ENCODE measurements around the gene C19orf18.

Gene C19orf18

DNA sequence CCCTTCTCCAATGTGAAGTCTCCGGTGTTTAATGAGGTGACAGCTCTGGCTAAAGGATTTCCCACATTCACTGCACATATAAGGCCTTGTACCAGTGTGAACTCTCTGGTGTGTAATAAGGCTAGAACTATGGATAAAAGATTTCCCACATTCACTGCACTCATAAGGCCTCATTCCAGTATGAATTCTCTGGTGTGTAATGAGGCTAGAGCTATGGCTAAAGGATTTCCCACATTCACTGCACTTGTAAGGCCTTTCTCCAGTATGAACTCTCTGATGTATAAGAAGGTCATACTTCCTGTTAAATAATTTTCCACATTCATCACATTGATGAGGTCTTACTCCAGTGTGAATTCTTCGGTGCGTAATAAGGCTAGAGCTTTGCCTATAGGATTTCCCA, 32.7 kb downstream of the C19orf18 start:
- Histone ChIP-seq H3K14ac (ENCODE audit: low read length) (no peak overlapping the region), H3K36me3 (replicated peaks in 1 of 2; ENCODE audit: control insufficient read depth in 2 of 2, insufficient read depth in 2 of 2, low read length in 2 of 2) (peaks cover 37 to 77% of the 10 kb centered on the region in 2 donors), H4K91ac (ENCODE audit: low read depth, low read length, poor library complexity) (no peak overlapping the region), H3K4me3 (ENCODE audit: low read length in 2 of 2) (no peak overlapping the region), H3K23ac (ENCODE audit: low read depth, low read length, poor library complexity) (no peak overlapping the region), H2AK5ac (ENCODE audit: low read depth, low read length) (no peak overlapping the region), H3K18ac (ENCODE audit: low read length) (no peak overlapping the region), H3K9me3 (replicated peaks in 1 of 2; ENCODE audit: control insufficient read depth in 2 of 2, insufficient read depth in 1 of 2, low read depth in 1 of 2, low read length in 2 of 2) (peaks cover 25 to 85% of the 10 kb centered on the region in 2 donors), H2BK5ac (ENCODE audit: low read length) (no peak overlapping the region), H3K4ac (ENCODE audit: low read length) (no peak overlapping the region), H2BK15ac (ENCODE audit: low read length) (no peak overlapping the region), H2AFZ (ENCODE audit: low read length) (no peak overlapping the region), H3K4me1 (ENCODE audit: control insufficient read depth in 2 of 2, insufficient read depth in 1 of 2, low read depth in 1 of 2, low read length in 2 of 2) (peaks cover 3 to 4% of the 10 kb centered on the region in 2 donors), H3K4me2 (ENCODE audit: insufficient read depth, low read length, poor library complexity, severe bottlenecking) (no peak overlapping the region), H2BK12ac (ENCODE audit: low read length) (no peak overlapping the region), H3K27ac (replicated peaks; ENCODE audit: low read length) (no peak overlapping the region), H3K9ac (ENCODE audit: low read depth, low read length, poor library complexity) (no peak overlapping the region), H3K27me3 (ENCODE audit: control insufficient read depth in 3 of 3, insufficient read depth in 3 of 3, low read depth in 1 of 3, low read length in 3 of 3) (no peaks in the 10 kb centered on the region), H2BK120ac (ENCODE audit: low read depth, low read length) (no peak overlapping the region), H3K79me1 (ENCODE audit: low read depth, low read length) (peaks cover 7% of the 10 kb centered on the region), H4K8ac (ENCODE audit: low read depth, low read length) (no peak overlapping the region)
- WGBS, 2 donors (ENCODE audit: extremely low coverage in 2 of 2, insufficient read length in 2 of 2, insufficient replicate concordance in 1 of 2), result no CpG with 5 or more reads among the region's 3 CpGs
- DNase-seq (ENCODE audit: low spot score), result no peak

DNA sequence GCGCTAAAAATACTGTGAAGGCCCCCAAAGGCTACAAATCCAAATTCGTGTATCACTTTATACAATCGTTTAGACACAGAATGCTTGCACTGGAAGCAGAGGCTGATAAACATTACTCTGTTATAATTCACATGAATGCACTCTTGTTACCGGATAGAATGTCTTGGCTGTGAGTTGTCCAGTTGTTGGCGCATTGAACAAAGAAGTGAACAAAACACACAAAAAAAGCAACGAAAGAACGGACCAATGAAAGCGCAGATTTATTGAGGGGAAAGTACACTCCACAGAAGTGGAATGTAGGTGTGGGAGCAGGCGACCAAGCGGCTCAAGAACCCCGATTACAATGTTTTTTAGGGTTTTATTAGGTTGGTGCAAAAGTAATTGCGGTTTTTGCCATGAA, 38.6 kb downstream of the C19orf18 start:
- no peak overlapping the region for H2AK5ac ChIP-seq (ENCODE audit: low read depth, low read length)
- no peak overlapping the region for H3K18ac ChIP-seq (ENCODE audit: low read length)
- H2BK15ac ChIP-seq (ENCODE audit: low read length), result no peak overlapping the region
- no peak for DNase-seq (ENCODE audit: low spot score)
- H3K4me3 ChIP-seq (ENCODE audit: low read length in 2 of 2), result no peak overlapping the region
- H4K8ac ChIP-seq (ENCODE audit: low read depth, low read length), result no peak overlapping the region
- H2BK5ac ChIP-seq (ENCODE audit: low read length), result no peak overlapping the region
- peak overlapping the region; percentile 90 for H2AFZ ChIP-seq (ENCODE audit: low read length)
- H3K27ac ChIP-seq (replicated peaks; ENCODE audit: low read length), result no peak overlapping the region
- H3K4me2 ChIP-seq (ENCODE audit: insufficient read depth, low read length, poor library complexity, severe bottlenecking), result no peak overlapping the region
- peaks cover 0 to 2% of the 10 kb centered on the region in 2 donors for H3K4me1 ChIP-seq (ENCODE audit: control insufficient read depth in 2 of 2, insufficient read depth in 1 of 2, low read depth in 1 of 2, low read length in 2 of 2)
- no peaks in the 10 kb centered on the region for H3K27me3 ChIP-seq (ENCODE audit: control insufficient read depth in 3 of 3, insufficient read depth in 3 of 3, low read depth in 1 of 3, low read length in 3 of 3)
- WGBS, 2 donors (ENCODE audit: extremely low coverage in 2 of 2, insufficient read length in 2 of 2, insufficient replicate concordance in 1 of 2), result no CpG with 5 or more reads among the region's 12 CpGs
- H3K36me3 ChIP-seq (replicated peaks in 1 of 2; ENCODE audit: control insufficient read depth in 2 of 2, insufficient read depth in 2 of 2, low read length in 2 of 2), result peaks cover 29 to 63% of the 10 kb centered on the region in 2 donors
- no peak overlapping the region for H3K9ac ChIP-seq (ENCODE audit: low read depth, low read length, poor library complexity)
- H4K91ac ChIP-seq (ENCODE audit: low read depth, low read length, poor library complexity), result no peak overlapping the region
- no peak overlapping the region for H3K23ac ChIP-seq (ENCODE audit: low read depth, low read length, poor library complexity)
- H2BK12ac ChIP-seq (ENCODE audit: low read length), result no peak overlapping the region
- H2BK120ac ChIP-seq (ENCODE audit: low read depth, low read length), result no peak overlapping the region
- H3K9me3 ChIP-seq (replicated peaks in 1 of 2; ENCODE audit: control insufficient read depth in 2 of 2, insufficient read depth in 1 of 2, low read depth in 1 of 2, low read length in 2 of 2), result peaks cover 28 to 79% of the 10 kb centered on the region in 2 donors
- H3K4ac ChIP-seq (ENCODE audit: low read length), result no peak overlapping the region
- no peak overlapping the region for H3K14ac ChIP-seq (ENCODE audit: low read length)
- H3K79me1 ChIP-seq (ENCODE audit: low read depth, low read length), result peaks cover 4% of the 10 kb centered on the region

DNA sequence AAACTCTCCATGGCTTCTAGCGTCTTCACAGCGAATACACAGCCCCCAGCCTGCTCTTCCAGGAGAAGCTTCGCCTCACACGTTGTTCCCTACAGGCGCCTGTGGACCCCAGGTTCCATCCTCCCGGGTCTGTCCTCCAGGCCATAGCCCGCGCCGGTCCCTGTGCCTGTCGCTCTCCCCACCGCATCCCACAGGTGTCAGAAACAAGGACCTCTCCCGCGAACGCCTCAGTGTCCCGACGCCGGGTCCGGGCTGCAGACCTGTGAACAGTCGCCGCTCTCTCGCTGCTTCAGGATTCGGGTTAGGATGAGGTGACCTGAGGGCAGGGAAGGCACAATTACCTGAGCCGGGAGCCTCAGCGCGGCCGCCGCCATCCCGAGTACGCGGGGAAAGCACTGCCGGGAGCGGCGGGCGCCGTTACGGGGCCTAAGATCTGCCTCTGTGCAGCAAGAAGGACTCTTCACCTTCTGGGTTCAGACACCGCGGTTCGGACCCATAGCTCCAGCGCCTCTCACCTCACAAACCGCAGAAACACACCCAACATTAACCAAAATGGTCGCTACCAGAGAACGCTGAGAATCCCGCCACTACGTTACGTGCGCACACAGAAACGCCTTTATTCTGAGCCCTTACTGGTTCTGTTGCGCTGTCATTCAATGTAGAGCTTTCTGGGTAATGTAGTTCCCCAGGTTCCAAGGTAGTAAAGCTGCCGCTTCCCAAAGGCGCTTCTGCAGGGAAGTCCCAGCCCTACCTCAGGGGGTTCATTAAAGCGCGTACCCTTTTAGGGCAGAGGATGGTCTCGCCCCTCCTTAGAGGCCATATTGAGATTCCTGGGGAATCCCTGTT, 39.3 kb downstream of the C19orf18 start, which contains the start of gene ZNF418:
Gene ZNF418, minus strand, starts transcription at position 583 of the 846 bp plus-strand sequence. CDS start 1,580 bp downstream, outside the sequence.
- H3K23ac ChIP-seq (ENCODE audit: low read depth, low read length, poor library complexity), result peak within 1 kb of the TSS; percentile 90
- H3K4me3 ChIP-seq (ENCODE audit: low read length in 2 of 2), result peak within 1 kb of the TSS; percentile 80 to 87
- peak within 1 kb of the TSS; percentile 97 for H3K9ac ChIP-seq (ENCODE audit: low read depth, low read length, poor library complexity)
- peaks cover 4% of the 10 kb centered on the region for H3K79me1 ChIP-seq (ENCODE audit: low read depth, low read length)
- H3K36me3 ChIP-seq (replicated peaks in 1 of 2; ENCODE audit: control insufficient read depth in 2 of 2, insufficient read depth in 2 of 2, low read length in 2 of 2), result peaks cover 33 to 65% of the 10 kb centered on the region in 2 donors
- H3K4me2 ChIP-seq (ENCODE audit: insufficient read depth, low read length, poor library complexity, severe bottlenecking), result peak within 1 kb of the TSS; percentile 75
- H2AFZ ChIP-seq (ENCODE audit: low read length), result peak within 1 kb of the TSS; percentile 90
- peak within 1 kb of the TSS; percentile 93 for H3K4ac ChIP-seq (ENCODE audit: low read length)
- H2BK15ac ChIP-seq (ENCODE audit: low read length), result peak within 1 kb of the TSS; percentile 62
- peak within 1 kb of the TSS; percentile 53 for H4K8ac ChIP-seq (ENCODE audit: low read depth, low read length)
- DNase-seq (ENCODE audit: low spot score), result peak; percentile 80
- peak within 1 kb of the TSS; percentile 74 for H2AK5ac ChIP-seq (ENCODE audit: low read depth, low read length)
- H3K27me3 ChIP-seq (ENCODE audit: control insufficient read depth in 3 of 3, insufficient read depth in 3 of 3, low read depth in 1 of 3, low read length in 3 of 3), result no peaks in the 10 kb centered on the region
- peaks cover 33 to 81% of the 10 kb centered on the region in 2 donors for H3K9me3 ChIP-seq (replicated peaks in 1 of 2; ENCODE audit: control insufficient read depth in 2 of 2, insufficient read depth in 1 of 2, low read depth in 1 of 2, low read length in 2 of 2)
- no peak within 1 kb of the TSS for H2BK120ac ChIP-seq (ENCODE audit: low read depth, low read length)
- no peak within 1 kb of the TSS for H2BK5ac ChIP-seq (ENCODE audit: low read length)
- peaks cover 0 to 2% of the 10 kb centered on the region in 2 donors for H3K4me1 ChIP-seq (ENCODE audit: control insufficient read depth in 2 of 2, insufficient read depth in 1 of 2, low read depth in 1 of 2, low read length in 2 of 2)
- peak within 1 kb of the TSS; percentile 97 for H3K14ac ChIP-seq (ENCODE audit: low read length)
- H2BK12ac ChIP-seq (ENCODE audit: low read length), result no peak within 1 kb of the TSS
- H3K27ac ChIP-seq (replicated peaks; ENCODE audit: low read length), result peak within 1 kb of the TSS; percentile 51
- no CpG with 5 or more reads among the region's 54 CpGs for WGBS, 2 donors (ENCODE audit: extremely low coverage in 2 of 2, insufficient read length in 2 of 2, insufficient replicate concordance in 1 of 2)
- no peak within 1 kb of the TSS for H4K91ac ChIP-seq (ENCODE audit: low read depth, low read length, poor library complexity)
- peak within 1 kb of the TSS; percentile 93 for H3K18ac ChIP-seq (ENCODE audit: low read length)

DNA sequence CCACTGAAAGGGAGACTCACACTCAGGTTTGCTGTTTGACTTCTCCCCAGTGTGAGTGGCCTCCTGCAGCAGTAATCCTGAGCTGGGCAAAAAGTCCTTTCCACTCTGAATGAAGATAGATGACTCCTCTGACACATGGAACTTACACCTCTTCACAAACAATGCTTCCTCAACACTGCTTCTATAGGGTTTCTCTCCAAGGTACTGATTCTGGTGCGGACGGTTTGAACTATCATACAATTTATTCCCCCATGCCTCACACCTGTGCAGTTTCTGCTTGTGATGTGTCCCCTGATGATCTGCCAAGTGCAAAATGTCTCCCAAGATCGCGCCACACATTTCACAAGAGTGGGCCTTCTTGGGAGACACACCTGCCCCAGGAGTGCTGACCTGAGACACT, 46.7 kb downstream of the C19orf18 start:
- no peak overlapping the region for H3K23ac ChIP-seq (ENCODE audit: low read depth, low read length, poor library complexity)
- H2BK120ac ChIP-seq (ENCODE audit: low read depth, low read length), result no peak overlapping the region
- H3K14ac ChIP-seq (ENCODE audit: low read length), result no peak overlapping the region
- no peaks in the 10 kb centered on the region for H3K79me1 ChIP-seq (ENCODE audit: low read depth, low read length)
- no peak overlapping the region for H3K18ac ChIP-seq (ENCODE audit: low read length)
- H3K27ac ChIP-seq (replicated peaks; ENCODE audit: low read length), result no peak overlapping the region
- H2AK5ac ChIP-seq (ENCODE audit: low read depth, low read length), result no peak overlapping the region
- no peaks in the 10 kb centered on the region for H3K27me3 ChIP-seq (ENCODE audit: control insufficient read depth in 3 of 3, insufficient read depth in 3 of 3, low read depth in 1 of 3, low read length in 3 of 3)
- peaks cover 66 to 92% of the 10 kb centered on the region in 2 donors for H3K36me3 ChIP-seq (replicated peaks in 1 of 2; ENCODE audit: control insufficient read depth in 2 of 2, insufficient read depth in 2 of 2, low read length in 2 of 2)
- no peak overlapping the region for H2BK12ac ChIP-seq (ENCODE audit: low read length)
- H4K91ac ChIP-seq (ENCODE audit: low read depth, low read length, poor library complexity), result no peak overlapping the region
- no peak overlapping the region for H2BK5ac ChIP-seq (ENCODE audit: low read length)
- H3K9ac ChIP-seq (ENCODE audit: low read depth, low read length, poor library complexity), result no peak overlapping the region
- no peak overlapping the region for H2AFZ ChIP-seq (ENCODE audit: low read length)
- H2BK15ac ChIP-seq (ENCODE audit: low read length), result no peak overlapping the region
- no peak overlapping the region for H3K4ac ChIP-seq (ENCODE audit: low read length)
- no peak overlapping the region for H3K4me2 ChIP-seq (ENCODE audit: insufficient read depth, low read length, poor library complexity, severe bottlenecking)
- H3K9me3 ChIP-seq (replicated peaks in 1 of 2; ENCODE audit: control insufficient read depth in 2 of 2, insufficient read depth in 1 of 2, low read depth in 1 of 2, low read length in 2 of 2), result peaks cover 66 to 92% of the 10 kb centered on the region in 2 donors
- DNase-seq (ENCODE audit: low spot score), result no peak
- H3K4me3 ChIP-seq (ENCODE audit: low read length in 2 of 2), result no peak overlapping the region
- no peaks in the 10 kb centered on the region for H3K4me1 ChIP-seq (ENCODE audit: control insufficient read depth in 2 of 2, insufficient read depth in 1 of 2, low read depth in 1 of 2, low read length in 2 of 2)
- no peak overlapping the region for H4K8ac ChIP-seq (ENCODE audit: low read depth, low read length)
- WGBS, 2 donors (ENCODE audit: extremely low coverage in 2 of 2, insufficient read length in 2 of 2, insufficient replicate concordance in 1 of 2), result no CpG with 5 or more reads among the region's 4 CpGs
